Parathyroid adenoma (tissue), 2 donors: ENCODE measurements around the gene GLOD5.

Source experiments
- H2AFZ ChIP-seq: fragments of 300-600 bp; sonication (generic); one replicate; pipeline ENCODE4 v1.7.0; 2017; ENCODE audit warnings: antibody characterized with exemption, mild to moderate bottlenecking
- H3K27ac ChIP-seq: fragments of 300-600 bp; sonication (generic); one replicate; pipeline ENCODE4 v1.7.0; 2017
- H3K27me3 ChIP-seq: fragments of 300-600 bp; sonication (generic); one replicate; pipeline ENCODE4 v1.7.0; 2017; ENCODE audit warnings: low read length; ENCODE audit not compliant: control insufficient read depth, insufficient read depth
- H3K36me3 ChIP-seq: fragments of 300-600 bp; sonication (generic); one replicate; pipeline ENCODE4 v1.7.0; 2017; ENCODE audit warnings: low read length; ENCODE audit not compliant: control insufficient read depth, insufficient read depth
- H3K4me1 ChIP-seq: fragments of 300-600 bp; sonication (generic); one replicate; pipeline ENCODE4 v1.7.0; 2017; ENCODE audit warnings: control low read depth
- H3K4me2 ChIP-seq: fragments of 300-600 bp; sonication (generic); one replicate; pipeline ENCODE4 v1.7.0; 2017; ENCODE audit warnings: low read length
- H3K4me3 ChIP-seq: fragments of 300-600 bp; sonication (generic); one replicate; pipeline ENCODE4 v1.7.0; 2017; ENCODE audit warnings: low read depth, low read length
- H3K79me2 ChIP-seq: fragments of 300-600 bp; sonication (generic); one replicate; pipeline ENCODE4 v1.7.0; 2017; ENCODE audit warnings: control low read depth
- H3K9ac ChIP-seq: fragments of 300-600 bp; sonication (generic); one replicate; pipeline ENCODE4 v1.7.0; 2017; ENCODE audit warnings: mild to moderate bottlenecking
- H3K9me3 ChIP-seq: fragments of 300-600 bp; sonication (generic); one replicate; pipeline ENCODE4 v1.7.0; 2017; ENCODE audit warnings: low read length; ENCODE audit not compliant: control insufficient read depth
- TF ChIP-seq, protein P1 (sequence below): fragments of 300-600 bp; sonication (generic); IDR thresholded peaks from one replicate; pipeline ENCODE4 v1.7.0; 2017; ENCODE audit warnings: antibody characterized with exemption, mild to moderate bottlenecking
- donor health status: primary hyperparathyroidism.

GLOD5 gene

DNA sequence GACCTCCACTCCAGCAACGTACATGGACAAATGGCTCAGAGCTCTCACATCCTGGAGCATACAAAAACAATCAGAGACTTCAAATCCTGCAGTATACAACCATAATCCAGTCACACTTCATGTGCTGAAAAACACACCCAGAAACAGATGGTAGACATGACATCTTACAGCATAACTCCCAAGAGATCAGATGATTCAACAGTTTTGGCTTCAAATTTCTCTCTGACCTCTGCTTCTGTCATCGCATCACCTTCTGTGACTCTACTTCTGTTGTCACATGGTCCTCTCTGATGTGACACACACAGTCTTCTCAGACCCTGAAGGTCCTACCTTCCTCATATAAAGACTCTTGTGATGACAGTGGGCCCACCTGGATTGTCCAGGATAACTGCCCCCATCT lies 46.5 kb upstream of the GLOD5 start:
- no peak overlapping the region for H3K9ac ChIP-seq
- H3K4me2 ChIP-seq = no peak overlapping the region
- H3K79me2 ChIP-seq = no peaks in the 10 kb centered on the region
- no peaks in the 10 kb centered on the region for H3K4me1 ChIP-seq
- no peaks in the 10 kb centered on the region for H3K36me3 ChIP-seq
- H3K4me3 ChIP-seq = no peak overlapping the region
- TF ChIP-seq, protein P1, sequence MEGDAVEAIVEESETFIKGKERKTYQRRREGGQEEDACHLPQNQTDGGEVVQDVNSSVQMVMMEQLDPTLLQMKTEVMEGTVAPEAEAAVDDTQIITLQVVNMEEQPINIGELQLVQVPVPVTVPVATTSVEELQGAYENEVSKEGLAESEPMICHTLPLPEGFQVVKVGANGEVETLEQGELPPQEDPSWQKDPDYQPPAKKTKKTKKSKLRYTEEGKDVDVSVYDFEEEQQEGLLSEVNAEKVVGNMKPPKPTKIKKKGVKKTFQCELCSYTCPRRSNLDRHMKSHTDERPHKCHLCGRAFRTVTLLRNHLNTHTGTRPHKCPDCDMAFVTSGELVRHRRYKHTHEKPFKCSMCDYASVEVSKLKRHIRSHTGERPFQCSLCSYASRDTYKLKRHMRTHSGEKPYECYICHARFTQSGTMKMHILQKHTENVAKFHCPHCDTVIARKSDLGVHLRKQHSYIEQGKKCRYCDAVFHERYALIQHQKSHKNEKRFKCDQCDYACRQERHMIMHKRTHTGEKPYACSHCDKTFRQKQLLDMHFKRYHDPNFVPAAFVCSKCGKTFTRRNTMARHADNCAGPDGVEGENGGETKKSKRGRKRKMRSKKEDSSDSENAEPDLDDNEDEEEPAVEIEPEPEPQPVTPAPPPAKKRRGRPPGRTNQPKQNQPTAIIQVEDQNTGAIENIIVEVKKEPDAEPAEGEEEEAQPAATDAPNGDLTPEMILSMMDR = no peak
- H2AFZ ChIP-seq = no peak overlapping the region
- H3K9me3 ChIP-seq = no peaks in the 10 kb centered on the region
- no peaks in the 10 kb centered on the region for H3K27me3 ChIP-seq
- H3K27ac ChIP-seq = no peak overlapping the region

DNA sequence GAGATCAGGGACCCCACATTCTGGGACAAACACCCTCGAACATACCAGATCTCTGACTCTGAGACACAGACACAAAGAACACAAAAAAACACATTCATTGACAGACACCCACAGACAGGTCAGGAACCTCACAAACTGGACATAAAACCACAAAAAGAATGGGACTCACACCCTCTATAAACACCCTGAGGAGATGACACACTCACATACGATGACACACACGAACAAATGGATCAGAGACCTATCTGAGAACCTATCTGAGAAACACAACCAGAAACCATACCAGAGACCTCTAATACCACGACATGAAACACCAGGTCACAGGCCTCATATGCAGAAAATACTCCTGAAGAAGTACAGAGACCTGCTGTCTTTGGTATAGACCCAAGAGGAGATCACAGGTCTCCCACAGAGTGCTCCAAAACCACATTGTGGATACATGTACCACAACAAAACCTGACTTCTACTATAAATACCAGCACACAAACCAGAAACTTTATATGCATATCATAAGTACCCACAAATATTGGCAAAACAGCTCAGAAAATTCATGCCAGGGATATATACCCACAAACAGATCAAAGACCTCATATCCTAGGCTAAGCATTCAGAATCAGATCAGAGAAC lies 45.6 kb upstream of the GLOD5 start:
- Histone ChIP-seq H3K9me3 (no peaks in the 10 kb centered on the region), H3K27ac (no peak overlapping the region), H3K27me3 (no peaks in the 10 kb centered on the region), H3K79me2 (no peaks in the 10 kb centered on the region), H3K9ac (no peak overlapping the region), H2AFZ (no peak overlapping the region), H3K36me3 (no peaks in the 10 kb centered on the region), H3K4me1 (no peaks in the 10 kb centered on the region), H3K4me2 (no peak overlapping the region), H3K4me3 (no peak overlapping the region)
- TF ChIP-seq, protein P1 = no peak

DNA sequence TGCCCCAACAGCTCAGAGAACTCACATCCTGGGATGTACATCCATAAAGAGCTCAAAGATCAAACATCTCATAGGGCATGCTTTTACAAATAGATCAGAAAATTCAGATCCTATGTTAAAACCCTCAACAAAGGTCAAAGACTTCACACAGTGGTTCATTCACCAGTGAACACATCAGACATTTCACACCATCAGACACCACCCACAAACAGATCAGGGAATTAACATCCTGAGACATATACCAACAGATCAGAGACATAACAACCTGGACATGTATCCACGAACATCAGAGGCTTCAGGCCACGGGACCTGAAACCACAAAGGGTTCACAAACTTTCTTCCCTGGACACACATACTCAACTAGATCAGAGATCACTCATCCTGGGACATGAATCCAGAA lies 41.6 kb upstream of the GLOD5 start:
- Histone ChIP-seq H3K4me1 (no peaks in the 10 kb centered on the region), H3K9ac (no peak overlapping the region), H3K27ac (no peak overlapping the region), H3K9me3 (no peaks in the 10 kb centered on the region), H3K4me2 (no peak overlapping the region), H2AFZ (no peak overlapping the region), H3K36me3 (no peaks in the 10 kb centered on the region), H3K4me3 (no peak overlapping the region), H3K79me2 (no peaks in the 10 kb centered on the region), H3K27me3 (no peaks in the 10 kb centered on the region)
- TF ChIP-seq, protein P1 = no peak

DNA sequence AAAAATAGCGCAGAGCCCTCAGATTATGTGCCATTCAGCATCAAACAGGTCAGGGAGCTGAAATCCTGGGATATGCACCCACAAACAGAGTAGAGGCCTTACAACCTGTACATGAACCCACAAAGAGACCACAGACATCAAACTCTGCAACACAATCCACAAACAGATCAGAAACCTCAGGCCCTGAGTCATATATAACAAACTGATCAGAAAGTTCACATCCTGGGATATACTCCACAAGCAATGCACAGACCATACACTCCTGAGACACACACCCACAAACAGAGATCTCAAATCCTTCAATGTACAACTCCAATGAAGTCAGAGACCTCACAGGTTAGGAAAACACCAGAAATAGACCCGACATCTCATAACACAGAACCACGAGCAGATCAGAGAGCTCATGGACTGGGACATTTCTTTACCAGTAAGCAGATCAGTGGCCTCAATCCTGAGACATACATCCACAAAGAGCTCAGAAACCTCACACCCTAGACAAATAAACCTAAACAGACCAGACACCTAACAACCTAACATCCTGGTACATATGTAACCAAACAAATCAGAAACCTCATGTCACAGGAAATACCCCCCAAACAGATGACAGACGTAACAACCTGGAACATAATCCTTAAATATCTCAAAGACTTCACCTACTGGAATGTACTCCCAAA lies 40.8 kb upstream of the GLOD5 start:
- TF ChIP-seq, protein P1 = no peak

DNA sequence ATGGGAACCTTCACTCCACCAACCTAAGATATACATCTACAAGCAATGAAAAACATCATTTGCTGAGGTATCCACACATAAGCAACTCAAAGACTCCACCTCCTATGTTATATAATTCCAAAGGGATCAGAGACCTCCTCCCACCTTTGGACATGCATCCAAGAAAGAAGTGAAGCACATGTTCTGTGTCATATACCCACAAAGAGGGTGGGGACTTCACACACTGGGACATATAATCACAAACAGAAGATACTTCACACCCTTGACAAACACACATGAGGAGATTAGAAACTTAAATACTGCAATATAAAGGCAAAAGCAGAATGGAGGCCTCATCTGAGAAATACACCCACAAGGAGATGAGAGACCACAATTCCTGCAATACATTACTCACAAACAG lies 39.6 kb upstream of the GLOD5 start:
- Histone ChIP-seq H3K79me2 (no peaks in the 10 kb centered on the region), H3K9me3 (no peaks in the 10 kb centered on the region), H3K4me1 (no peaks in the 10 kb centered on the region), H3K4me2 (no peak overlapping the region), H3K36me3 (no peaks in the 10 kb centered on the region), H2AFZ (no peak overlapping the region), H3K27me3 (no peaks in the 10 kb centered on the region), H3K27ac (no peak overlapping the region), H3K4me3 (no peak overlapping the region), H3K9ac (no peak overlapping the region)
- TF ChIP-seq, protein P1 = no peak

More for the DNA sequence above, 40.8 kb upstream of the GLOD5 start:
- H3K9ac ChIP-seq = no peak overlapping the region
- H3K4me3 ChIP-seq = no peak overlapping the region
- H3K4me1 ChIP-seq = no peaks in the 10 kb centered on the region
- no peak overlapping the region for H2AFZ ChIP-seq
- H3K4me2 ChIP-seq = no peak overlapping the region
- no peaks in the 10 kb centered on the region for H3K9me3 ChIP-seq
- no peaks in the 10 kb centered on the region for H3K27me3 ChIP-seq
- no peak overlapping the region for H3K27ac ChIP-seq
- H3K79me2 ChIP-seq = no peaks in the 10 kb centered on the region
- no peaks in the 10 kb centered on the region for H3K36me3 ChIP-seq
